Measurements from ENCODE around the gene SLC39A10.

DNA sequence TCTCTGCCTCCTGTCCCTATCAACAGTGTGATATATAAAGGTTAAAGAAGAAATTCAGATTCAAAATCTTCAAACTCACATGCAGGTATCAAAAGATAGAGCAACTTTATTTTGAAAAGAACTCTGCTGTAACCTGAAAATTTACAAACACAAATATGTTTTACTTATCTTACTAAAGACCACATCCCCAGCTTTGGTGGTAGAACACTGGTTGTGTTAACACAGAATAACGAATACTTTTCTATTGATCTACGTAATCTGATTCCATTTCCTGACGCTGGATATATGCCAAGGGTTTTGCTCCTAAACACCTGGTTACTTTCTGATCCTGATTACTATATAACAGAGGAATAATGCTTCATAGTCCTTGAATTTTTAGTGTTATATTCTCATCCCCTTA lies 23.1 kb upstream of the SLC39A10 start:
- TF ChIP-seq EZH2 (IDR thresholded peaks at IDR 0.05; ENCODE audit: insufficient read depth, poor library complexity, severe bottlenecking) (no peak), EZH2phosphoT487 (IDR thresholded peaks at IDR 0.05; ENCODE audit: insufficient read depth, low read depth) (no peak)

Measured in GM23248 (cell line).